OCI-LY3 (cell line): ENCODE measurements around the gene PC.
"Not testable (repeated sequence)": the region's sequence is repeated elsewhere in the genome, so short reads cannot be mapped to it uniquely, and the experiment has no call there.

Source experiments
- CTCF ChIP-seq: fragments of 200-600, 300-600 bp; sonication (generic); IDR thresholded peaks from 2 replicates; pipeline ENCODE4 v1.5.1; 2014; ENCODE audit warnings: antibody characterized with exemption, low read length, low read depth
- EZH2phosphoT487 ChIP-seq: fragments of 200-600 bp; shearing (Covaris generic); IDR thresholded peaks from 2 replicates; pipeline ENCODE4 v1.6.1; 2018; ENCODE audit warnings: antibody characterized with exemption, mixed run types, low read depth

DNA sequence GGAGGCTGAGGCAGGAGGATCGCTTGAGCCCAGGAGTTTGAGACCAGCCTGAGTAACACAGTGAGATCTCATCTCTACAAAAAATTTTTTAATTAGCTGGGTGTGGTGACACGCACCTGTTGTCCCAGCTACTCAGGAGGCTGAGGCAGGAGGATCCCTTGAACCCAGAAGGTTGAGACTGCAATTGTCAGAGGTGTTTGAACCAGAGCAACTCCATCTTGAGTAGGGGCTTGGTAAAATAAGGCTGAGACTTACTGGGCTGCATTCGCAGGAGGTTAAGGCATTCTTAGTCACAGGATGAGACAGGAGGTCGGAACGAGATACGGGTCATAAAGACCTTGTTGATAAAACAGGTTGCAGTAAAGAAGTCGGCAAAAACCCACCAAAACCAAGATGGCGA, 47.0 kb upstream of the PC start:
- not testable (repeated sequence) for TF ChIP-seq CTCF, EZH2phosphoT487
